ENCODE data around the gene USP47. TPM values are rescaled to one million over a fixed set of nuclear protein-coding genes. Genes with fewer than 3 reads are reported as not detected.

Gene USP47
- total and polyA plus RNA-seq, 2 of the 8 experiments (the other 6 are each of a cell fraction or from before 2014, with no cell fraction given): 4.2 to 21.3 TPM

DNA sequence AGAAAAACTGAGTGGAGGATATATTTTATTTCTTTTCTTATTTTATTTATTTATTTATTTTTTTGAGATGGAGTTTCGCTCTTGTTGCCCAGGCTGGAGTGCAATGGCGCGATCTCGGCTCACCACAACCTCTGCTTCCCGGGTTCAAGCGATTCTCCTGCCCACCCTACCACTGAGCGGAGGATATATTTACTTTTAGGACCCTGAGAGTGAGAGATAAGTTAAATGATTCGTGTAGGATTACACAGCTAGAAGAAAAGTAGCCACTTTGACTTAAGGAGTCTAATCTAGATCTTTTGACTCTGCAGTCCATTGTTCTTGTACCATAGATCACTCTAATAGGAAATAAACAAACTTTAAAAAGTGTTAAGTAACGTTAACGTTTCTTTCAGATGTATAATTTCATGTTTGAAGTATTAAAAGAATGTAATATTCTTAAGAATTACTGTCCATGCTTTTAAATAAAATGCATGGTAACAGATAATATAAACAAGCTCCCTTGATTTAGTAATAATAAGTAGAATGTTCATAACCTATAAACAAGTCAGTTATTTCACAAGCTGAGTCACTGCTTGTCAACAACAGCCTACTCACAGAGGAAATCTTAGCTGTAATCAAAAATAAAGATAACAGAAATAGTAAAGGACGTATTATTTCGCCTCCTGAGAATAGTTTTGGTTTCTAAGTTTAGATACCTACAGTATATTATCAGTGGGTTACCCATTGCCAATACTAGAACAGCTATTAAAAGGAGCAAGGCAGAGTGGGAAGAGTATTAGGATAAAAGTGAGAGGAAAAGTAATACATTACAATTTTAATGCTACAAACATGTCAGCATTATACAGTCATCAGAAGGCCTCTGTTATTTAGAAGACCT, 18.6 kb downstream of the USP47 start:
- Histone ChIP-seq H2BK15ac (ENCODE audit: low read length) (no peak overlapping the region), H3K18ac (ENCODE audit: extremely low read depth, low read length) (no peak overlapping the region), H4K91ac (replicated peaks; ENCODE audit: insufficient read length, low read length) (no peak overlapping the region), H3K79me1 (ENCODE audit: low read depth, low read length) (peaks cover 3% of the 10 kb centered on the region; the same call in 1 of the 2 replicates), H3K9ac (replicated peaks in 1 of 4; ENCODE audit: extremely low read depth in 1 of 4, low read depth in 3 of 4, low read length in 3 of 4) (no peak overlapping the region), H3K4me2 (ENCODE audit: insufficient read depth in 1 of 2, low read depth in 2 of 2, low read length in 2 of 2) (no peak overlapping the region), H3K23me2 (ENCODE audit: low read depth, low read length) (no peaks in the 10 kb centered on the region), H2AFZ (ENCODE audit: low read length) (no peak overlapping the region), H3K56ac (replicated peaks; ENCODE audit: insufficient read length, low read depth, low read length) (no peak overlapping the region), H2BK120ac (replicated peaks; ENCODE audit: low read depth, low read length) (no peak overlapping the region), H3K27ac (ENCODE audit: low read depth, low read length) (no peak overlapping the region), H2AK5ac (ENCODE audit: low read depth, low read length) (no peak overlapping the region), H4K5ac (ENCODE audit: insufficient read length, low read depth, low read length) (no peak overlapping the region), H2BK20ac (ENCODE audit: low read length) (no peak overlapping the region), H3K79me2 (ENCODE audit: control insufficient read depth in 1 of 2, insufficient read depth in 2 of 2, low read length in 2 of 2) (peaks cover 0 to 94% of the 10 kb centered on the region in 2 experiments; a peak in 2 of 4 replicates), H3K4me1 (replicated peaks in 1 of 4; ENCODE audit: control insufficient read depth in 3 of 4, insufficient read depth in 4 of 4, low read length in 3 of 4) (peaks cover 0 to 7% (median 2%) of the 10 kb centered on the region in 4 experiments; a peak in 4 of 7 replicates), H3K27me3 (replicated peaks in 1 of 4; ENCODE audit: control insufficient read depth in 3 of 4, extremely low read depth in 1 of 4, insufficient read depth in 3 of 4, low read length in 3 of 4) (no peaks in the 10 kb centered on the region), H2BK12ac (ENCODE audit: low read depth, low read length) (no peak overlapping the region), H3K23ac (ENCODE audit: insufficient read length) (no peak overlapping the region), H3K14ac (ENCODE audit: insufficient read length) (no peak overlapping the region), H3K4me3 (ENCODE audit: extremely low read depth in 1 of 4, insufficient read depth in 2 of 4, low read depth in 3 of 4, low read length in 4 of 4) (no peak overlapping the region), H2BK5ac (ENCODE audit: low read depth, low read length) (no peak overlapping the region), H3K9me3 (ENCODE audit: insufficient read depth in 2 of 2, low read depth in 1 of 2, low read length in 1 of 2) (no peaks in the 10 kb centered on the region), H4K8ac (ENCODE audit: extremely low read depth, insufficient read depth, low read length) (no peak overlapping the region), H3K36me3 (ENCODE audit: control insufficient read depth in 2 of 4, insufficient read depth in 4 of 4, low read length in 3 of 4) (no peaks in the 10 kb centered on the region), H4K20me1 (replicated peaks in 1 of 2; ENCODE audit: control insufficient read depth in 1 of 2, insufficient read depth in 2 of 2, low read length in 2 of 2) (peaks cover 0 to 3% of the 10 kb centered on the region in 2 experiments), H3K4ac (replicated peaks; ENCODE audit: insufficient read length, low read depth, low read length) (no peak overlapping the region)
- CTCF ChIA-PET (ENCODE audit: partially characterized antibody): interaction anchor here (1.1 to 1.6 kb wide), 4 partner anchors 10 to 16 kb away, joined by 3 to 6 read pairs (median 4); no protein-coding TSS in a partner anchor
- DNase-seq (ENCODE audit: low read depth in 1 of 2, low spot score in 2 of 2) (no peak), FAIRE-seq (no peak)
- no peak for TF ChIP-seq CBX8 (IDR thresholded peaks at IDR 0.05; ENCODE audit: borderline replicate concordance, low read depth, low read length)
- TF ChIP-seq TEAD4 (IDR thresholded peaks at IDR 0.05; ENCODE audit: low read depth, low read length): no peak
- no peak for TF ChIP-seq RNF2 (IDR thresholded peaks at IDR 0.05; ENCODE audit: borderline replicate concordance, low read depth, low read length, missing control alignments, poor library complexity, severe bottlenecking)
- TF ChIP-seq SAP30 (IDR thresholded peaks at IDR 0.05; ENCODE audit: insufficient read depth, insufficient replicate concordance, low read length): no peak
- no peak for TF ChIP-seq TCF12 (IDR thresholded peaks at IDR 0.05; ENCODE audit: low read depth, low read length)
- no peak for TF ChIP-seq SIX5 (IDR thresholded peaks at IDR 0.05; ENCODE audit: low read depth, low read length)
- TF ChIP-seq SIN3A (conservative IDR thresholded peaks at IDR 0.05 in 1 of 2, IDR thresholded peaks at IDR 0.05 in 1 of 2; ENCODE audit: low read depth in 1 of 2, low read length in 2 of 2): no peak
- POLR2A ChIA-PET (ENCODE audit: partially characterized antibody): no interaction called here
- WGBS, 2 experiments (ENCODE audit: extremely low coverage in 1 of 2, insufficient coverage in 1 of 2, insufficient read length in 1 of 2, insufficient replicate concordance in 2 of 2, low coverage in 1 of 2, low lambda C conversion rate in 2 of 2, missing lambda C conversion rate in 1 of 2): 93% methylated on average over 12 of the region's 12 CpGs; no CpG with 5 or more reads in 1 of the 2 experiments
